Hematopoietic multipotent progenitor cell treated with erythropoietin and hydrocortisone succinate and interleukin-3 and kit ligand, for 17 days (in vitro differentiated cells): ENCODE measurements around the gene CDK5RAP2.
A peak's percentile ranks its signal among the peaks of the same experiment; 100 is the strongest.
"Not testable (repeated sequence)": the region's sequence is repeated elsewhere in the genome, so short reads cannot be mapped to it uniquely, and the experiment has no call there.

Source experiments
- DNase-seq: peaks from one replicate; pipeline ENCODE4 v3.0.0-alpha.2; 2015; ENCODE audit warnings: low spot score

The CDK5RAP2 gene

DNA sequence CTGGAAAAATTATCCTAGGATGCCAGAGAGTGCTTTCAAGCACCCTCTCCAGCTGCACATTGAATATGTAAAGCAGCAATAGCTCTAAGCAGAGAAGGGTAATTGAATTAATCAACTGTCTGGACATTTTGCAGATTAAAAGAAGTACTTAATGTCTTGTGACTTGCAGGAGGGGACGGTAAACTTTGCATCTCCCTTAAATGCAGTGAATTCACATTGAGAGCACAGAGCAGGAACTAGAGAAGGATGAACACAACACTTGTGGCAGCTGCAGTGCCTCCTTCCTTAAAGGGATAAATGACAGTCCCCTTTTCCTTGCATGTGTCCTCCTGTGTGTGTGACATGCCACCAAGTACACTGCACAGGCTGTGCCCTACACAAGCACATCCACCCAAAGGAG, 7.4 kb upstream of the CDK5RAP2 start:
- no peak for DNase-seq

DNA sequence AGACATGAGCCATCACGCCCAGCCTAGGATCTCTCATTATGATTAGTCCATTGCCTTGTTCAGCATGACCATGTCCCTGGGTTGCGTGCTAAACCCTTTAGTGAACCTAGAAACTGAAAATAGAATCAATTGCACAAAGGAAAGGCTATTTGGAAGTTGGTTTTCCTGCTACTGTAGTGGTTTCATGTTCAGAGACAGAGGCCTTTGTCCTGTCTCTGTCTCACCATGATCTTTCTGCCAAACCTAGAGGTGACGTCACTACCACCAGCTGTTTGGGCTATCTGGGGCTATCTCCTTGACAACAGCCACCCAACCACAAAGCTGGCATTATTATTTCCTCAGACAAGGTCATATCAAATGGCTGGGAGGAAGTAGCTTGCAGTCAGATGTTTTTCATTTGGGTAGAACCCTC, 4.0 kb upstream of the CDK5RAP2 start:
- DNase-seq, result peak; percentile 38

DNA sequence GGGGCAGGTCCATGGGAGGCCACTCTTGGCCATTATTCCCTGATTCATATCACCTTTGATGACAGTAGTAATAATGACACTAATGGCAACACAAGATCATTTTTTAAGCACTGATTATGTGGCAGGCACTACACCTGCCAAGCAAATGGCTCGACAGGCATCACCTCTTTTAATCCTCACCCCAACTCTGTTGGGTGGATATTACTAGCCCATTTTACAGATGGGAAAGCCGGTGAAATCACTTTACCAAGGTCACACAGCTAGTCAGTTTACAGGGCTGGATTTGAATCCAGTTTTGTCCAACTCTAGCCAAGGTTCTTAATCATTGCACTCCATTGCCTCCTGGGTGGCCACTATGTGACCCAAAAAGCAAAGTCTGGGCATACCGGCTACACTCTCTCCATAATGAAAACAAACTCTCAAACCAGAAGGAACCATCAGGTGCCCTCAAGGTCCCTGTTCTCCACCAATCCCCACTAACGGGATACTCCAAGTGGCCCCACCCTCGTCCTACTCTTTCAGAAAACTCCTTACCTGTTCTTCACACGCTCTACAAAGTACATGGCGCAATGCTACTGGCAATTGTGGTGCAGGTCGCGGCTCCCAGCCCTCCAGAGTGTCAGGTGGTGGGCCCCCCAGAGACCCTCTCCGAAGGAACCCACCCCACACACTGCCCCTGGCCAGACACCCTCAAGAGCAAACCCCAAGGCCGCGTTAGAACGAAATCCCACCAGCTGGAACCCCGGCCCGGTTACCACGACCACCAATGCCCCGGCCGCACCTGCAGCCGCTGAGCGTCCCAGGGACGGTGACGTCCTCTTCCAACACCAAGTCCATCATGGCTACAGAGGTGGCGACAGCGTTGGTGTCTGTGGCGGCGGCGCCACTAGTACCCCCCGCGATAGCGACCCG, 572 bp downstream of the CDK5RAP2 start:
- no peak for DNase-seq

DNA sequence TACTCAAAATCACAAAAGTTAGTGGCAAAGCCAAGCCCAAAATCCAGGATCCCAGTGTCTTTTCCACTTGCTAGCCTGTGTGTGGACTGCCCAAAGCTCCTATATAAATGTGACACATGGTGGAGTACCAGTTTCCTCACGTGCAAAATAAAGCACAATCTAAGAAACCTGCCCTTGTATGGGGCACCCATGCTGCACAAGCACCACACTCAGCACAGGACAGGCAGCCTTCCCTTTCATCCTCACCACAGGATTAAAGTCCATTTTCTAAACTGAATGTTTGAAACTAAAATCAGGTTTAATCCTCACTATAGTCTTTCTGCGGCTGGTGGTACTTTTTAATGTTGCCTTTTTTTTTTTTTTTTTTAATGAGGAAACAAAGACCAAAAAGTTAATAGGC, 5.5 kb downstream of the CDK5RAP2 start:
- DNase-seq, result no peak

DNA sequence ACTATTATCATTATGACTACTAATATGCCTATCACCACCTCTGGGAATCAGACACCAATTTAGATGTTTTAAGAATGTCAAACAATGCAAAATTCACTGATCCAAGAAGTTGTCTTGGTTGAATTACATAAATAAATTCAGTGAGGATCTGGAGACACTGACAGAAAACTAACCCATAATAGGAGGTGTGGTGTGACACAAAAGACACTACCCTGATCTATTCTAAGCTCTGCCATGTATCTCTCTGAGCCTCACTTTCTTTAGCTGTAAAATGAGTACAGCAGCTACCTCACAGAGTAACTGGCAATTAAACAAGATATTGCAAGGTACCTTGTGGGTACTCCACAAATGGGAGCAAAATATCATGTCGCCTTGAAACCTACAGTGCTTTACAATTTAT, 7.5 kb downstream of the CDK5RAP2 start:
- DNase-seq, result no peak

DNA sequence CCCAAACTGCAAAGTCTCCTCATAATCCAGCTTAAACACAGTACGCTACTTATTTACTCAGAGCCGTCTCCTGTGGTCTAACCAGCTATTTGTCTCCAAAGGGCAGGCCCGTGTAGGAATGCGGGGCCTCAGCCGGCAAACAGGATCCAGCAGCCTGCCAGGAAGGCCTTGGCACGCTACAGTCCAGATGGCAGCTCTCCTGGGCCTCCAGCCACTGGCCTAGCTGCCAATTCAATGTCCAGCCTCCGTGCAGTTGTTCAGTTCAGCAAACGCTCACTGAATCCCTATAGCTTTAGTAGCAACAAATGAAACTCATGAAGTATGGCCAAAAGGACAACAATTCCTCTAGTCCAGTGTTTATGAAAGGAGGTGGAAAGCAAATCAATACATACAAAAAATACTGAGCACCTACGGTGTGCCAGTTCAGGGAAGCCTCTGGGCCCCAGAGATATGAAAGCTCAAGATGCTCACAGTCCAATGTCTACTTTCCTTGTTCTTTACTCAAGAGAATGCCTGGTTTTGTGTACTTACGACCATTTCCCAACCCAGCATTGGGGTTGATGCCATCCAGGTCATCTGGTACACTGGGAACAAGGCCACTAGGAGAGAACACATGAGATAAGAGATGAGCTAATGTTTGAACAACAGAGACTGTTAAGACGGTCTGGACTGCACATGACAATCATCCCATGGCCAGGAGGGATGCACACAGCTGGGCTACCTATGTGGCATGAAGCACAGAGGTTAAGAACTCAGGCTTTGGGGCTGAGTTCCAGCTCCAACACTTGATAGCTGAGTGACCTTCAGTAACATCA, 8.3 kb downstream of the CDK5RAP2 start:
- no peak for DNase-seq

DNA sequence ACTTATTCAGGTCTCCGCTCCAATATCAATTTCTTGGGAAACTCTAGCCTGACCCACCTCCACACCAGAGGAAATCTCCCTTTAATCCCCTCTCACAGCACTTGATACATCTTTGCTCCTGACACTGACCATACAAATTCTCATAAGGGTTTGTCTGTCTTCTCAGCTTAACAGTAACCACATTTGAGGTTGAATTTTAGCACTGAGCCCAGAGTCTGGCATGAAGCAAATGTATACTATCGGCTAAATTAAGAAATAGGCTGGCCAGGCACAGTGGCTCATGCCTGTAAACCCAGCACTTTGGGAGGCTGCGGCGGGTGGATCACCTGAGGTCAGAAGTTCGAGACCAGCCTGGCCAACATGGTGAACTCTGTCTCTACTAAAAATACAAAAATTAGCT, 9.7 kb downstream of the CDK5RAP2 start:
- DNase-seq, result no peak

DNA sequence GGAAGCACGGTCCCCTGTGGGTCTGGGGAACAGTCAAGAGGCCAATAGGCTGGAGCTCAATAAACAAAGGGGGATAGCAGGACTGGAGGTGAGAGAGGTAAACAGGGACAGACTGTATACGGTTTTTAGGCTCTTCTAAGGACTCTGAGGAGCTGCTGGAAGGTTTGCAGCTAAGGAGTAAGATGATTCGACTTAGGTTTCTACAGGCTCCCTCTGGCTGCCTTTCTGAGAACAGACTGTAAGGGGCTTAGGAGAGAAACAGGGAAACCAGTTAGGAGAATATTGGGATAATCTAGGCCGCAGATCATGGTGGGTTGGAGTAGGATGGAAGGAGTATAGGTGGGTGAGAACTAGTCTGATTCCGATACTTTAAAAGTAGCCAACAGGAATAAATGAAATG, 10.4 kb downstream of the CDK5RAP2 start:
- DNase-seq, result no peak

DNA sequence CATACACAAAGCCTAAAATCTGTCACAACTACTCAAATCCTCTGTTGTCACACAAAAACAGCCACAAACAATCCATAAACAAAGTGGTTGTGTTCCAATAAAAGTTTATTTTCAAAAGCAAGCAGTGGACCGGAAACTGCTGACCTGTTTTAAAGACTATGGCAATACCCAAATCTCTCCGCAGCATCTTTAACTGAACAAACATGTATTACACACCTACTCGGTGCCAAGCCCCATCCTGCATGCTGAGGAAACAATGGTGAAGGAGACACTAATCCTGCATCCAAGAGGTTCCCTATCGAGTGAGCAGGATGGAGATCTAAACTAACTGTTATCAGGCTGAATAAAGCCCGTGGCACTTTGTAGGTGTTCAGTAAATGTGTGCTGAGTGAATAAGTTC, 11.2 kb downstream of the CDK5RAP2 start:
- no peak for DNase-seq

DNA sequence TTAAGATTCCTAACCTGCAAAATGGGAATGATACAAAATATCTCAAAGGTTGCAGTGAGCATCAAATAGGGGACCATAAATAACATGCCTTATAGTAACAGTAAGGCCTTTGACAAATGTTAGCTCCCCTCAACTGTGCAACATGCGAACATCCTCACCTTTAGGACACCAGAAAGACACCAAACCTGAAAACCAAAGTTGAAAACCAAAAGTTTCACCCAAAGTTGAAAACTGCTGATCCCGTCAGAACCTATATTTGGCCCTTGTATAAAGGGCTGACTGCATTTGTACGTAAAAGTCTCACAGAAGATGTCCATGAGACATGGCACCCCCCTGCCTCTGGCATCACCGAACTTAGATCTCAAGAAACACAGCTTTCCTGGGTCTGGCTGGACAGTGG, 12.1 kb downstream of the CDK5RAP2 start:
- DNase-seq, result no peak

DNA sequence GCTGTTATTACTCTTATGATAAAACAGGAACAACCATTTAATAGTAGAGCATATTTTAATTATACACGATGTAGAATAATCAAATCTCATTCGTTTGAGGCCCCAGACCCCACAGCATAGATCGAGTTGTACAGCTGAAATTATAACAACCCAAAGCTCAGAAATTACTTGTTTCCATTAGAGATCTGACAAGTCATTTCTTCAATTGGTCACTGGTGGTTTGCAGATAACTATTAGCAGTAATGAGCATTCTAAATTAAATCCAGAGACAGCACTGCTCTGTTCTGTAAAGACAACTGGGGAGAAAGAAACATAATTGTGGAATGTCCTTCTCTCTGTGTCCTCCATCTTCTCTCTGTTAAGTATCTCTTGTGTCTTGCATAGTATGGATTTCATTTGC, 12.9 kb downstream of the CDK5RAP2 start:
- no peak for DNase-seq

DNA sequence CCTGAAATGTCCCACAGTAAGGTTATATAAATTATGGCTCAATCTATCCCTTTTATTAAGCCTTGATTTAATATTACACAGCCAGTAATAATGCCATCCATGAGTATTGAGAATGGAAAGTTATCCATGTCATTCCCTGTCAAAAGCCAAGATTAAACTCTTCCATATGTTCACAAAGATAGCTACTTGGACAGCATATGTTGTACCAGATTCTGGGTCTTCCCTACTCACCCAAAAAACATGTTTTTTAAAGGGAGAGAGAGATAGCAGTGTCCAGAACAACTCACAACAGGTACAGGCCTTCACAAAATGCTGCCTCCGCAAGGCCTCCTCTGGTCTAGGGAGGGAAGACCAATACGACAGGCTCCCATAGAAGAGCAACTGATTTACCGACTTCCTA, 15.4 kb downstream of the CDK5RAP2 start:
- no peak for DNase-seq

DNA sequence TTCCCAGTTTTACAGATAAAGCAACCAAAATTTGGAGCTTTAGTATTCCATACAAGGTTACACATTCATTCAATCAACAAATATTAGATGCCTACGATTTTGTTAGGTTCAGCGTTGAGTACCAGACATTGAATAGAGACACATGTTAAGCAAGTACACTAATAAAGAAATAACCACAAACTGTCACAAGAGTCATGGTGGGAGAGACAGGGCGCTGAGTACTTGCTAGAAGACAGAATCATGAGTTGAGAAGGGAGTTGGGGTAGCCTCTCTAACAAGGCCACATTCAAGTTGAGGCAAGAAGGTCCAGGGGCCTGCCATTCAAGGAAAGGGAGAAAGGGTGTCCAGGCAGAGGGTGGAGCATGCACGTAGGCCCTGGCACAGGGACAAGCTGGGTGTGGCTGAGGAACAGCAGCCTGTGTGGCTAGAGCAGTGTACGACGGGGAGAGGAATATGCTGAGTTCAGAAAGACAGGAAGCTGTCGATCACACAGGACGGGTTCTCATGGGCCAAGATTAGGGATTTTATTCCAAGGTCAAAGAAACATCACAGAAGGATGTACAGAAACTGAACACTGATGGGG, 17.0 kb downstream of the CDK5RAP2 start:
- DNase-seq, result peak; percentile 87

DNA sequence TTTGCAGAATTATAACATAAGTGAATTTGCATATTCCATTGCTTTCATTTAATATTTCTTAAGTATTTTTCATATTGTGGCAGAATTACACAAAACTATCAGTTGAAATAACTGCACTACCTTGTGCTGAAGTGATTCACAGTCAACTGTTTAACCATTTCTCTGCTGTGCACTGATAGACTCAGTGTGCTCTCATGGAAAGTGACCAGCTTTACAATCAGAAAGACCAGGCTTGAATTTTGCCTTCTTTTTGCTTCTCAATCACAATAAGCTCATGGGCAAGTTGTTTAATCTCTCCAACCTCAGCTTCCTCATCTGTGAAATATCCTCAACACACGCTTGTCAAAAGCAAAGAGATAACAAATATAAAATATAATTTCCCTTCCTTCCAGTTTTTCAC, 18.3 kb downstream of the CDK5RAP2 start:
- no peak for DNase-seq

DNA sequence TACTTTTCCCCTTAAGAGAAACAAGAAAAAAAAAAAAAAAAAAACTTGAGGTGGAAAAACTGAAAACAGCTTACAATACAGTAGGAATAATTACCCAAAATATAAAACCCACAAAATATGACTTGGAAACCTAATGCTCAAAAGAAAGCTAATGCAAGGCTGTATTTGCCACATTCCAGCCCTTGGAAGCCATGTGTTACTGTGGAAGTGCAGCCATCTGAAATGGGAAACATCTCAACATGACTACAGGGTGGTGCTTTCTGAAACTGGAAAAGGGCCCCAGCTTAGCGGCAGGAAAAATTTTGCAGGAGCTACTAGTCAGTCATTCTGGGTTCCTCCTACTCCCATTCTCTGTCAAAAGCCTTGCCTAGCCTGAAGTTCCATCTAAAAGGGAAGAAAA, 20.4 kb downstream of the CDK5RAP2 start:
- no peak for DNase-seq

DNA sequence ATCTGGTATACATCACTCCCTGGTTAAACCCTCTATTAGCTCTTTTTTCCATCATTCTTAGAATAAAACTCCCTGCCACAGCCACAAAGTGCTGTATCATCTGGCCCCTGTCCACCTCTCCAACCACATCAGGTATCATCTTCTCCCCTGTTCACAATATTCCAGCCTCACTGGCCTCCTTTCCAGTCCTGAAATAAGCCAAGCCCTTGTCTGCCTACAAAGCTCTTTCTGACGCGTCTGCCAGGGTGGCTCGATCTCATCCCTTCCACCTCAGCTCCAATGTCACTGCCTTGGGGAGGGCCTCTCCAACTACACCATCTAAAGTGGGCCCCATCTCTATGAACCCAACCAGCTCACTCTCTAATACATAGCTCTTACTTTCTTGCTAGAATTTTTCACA, 21.5 kb downstream of the CDK5RAP2 start:
- no peak for DNase-seq

DNA sequence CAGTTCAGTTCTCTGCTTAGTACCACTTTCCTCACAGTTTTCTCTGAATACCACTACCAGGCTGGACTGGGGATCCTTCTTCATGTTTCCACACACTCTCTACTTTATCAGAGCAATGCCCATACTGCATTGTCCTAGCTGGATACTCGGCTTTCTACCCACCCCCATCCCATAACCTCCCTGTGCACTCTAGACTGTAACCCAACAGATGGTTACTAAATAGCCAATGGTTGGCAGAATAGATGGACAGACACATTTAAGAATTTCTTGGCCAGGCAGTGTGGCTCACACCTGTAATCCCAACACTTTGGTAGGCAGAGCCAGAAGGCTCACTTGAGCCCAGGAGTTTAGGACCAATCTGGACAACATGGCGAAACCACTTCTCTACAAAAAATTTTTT, 22.8 kb downstream of the CDK5RAP2 start:
- no peak for DNase-seq

DNA sequence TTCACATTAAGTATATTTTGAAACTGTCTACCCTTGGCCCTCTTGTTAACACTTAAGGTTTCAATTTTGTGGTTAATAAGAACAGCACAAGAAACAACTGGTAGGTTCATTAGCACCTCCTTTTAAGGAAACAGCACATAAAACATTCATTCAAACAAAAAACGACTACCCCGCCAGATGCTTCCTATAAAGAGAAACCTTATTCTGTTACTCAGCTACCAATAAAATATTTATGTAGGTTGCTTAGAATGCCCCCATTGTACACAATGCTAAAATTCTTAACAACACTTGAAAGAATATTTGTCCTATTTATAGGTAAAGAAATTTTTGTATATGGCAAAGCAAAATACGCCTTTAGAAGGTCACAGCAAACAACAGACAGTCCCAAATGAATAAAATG, 23.2 kb downstream of the CDK5RAP2 start:
- DNase-seq, result no peak

DNA sequence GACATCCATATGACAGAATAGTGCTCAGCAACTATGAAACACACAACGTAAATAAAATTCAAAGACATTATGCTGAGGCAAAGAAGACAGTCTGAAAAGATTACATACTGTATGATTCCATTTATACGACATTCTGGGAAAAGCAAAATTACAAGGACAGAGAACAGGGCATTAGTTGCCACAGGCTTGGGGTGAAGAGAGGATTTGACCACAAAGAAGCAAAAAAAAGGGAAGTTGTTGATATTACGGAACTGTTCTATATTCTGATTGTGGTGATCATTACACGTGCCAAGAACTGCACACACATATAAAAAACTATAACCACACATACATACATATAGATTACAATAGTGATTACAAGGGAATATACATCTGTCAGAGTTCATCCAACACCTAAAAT, 24.1 kb downstream of the CDK5RAP2 start:
- DNase-seq, result no peak

DNA sequence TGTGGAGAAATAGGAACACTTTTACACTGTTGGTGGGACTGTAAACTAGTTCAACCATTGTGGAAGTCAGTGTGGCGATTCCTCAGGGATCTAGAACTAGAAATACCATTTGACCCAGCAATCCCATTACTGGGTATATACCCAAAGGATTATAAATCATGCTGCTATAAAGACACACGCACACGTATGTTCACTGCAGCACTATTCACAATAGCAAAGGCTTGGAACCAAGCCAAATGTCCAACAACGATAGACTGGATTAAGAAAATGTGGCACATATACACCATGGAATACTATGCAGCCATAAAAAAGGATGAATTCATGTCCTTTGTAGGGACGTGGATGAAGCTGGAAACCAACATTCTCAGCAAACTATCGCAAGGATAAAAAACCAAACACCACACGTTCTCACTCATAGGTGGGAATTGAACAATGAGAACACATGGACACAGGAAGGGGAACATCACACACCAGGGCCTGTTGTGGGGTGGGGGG, 27.7 kb downstream of the CDK5RAP2 start:
- not testable (repeated sequence) for DNase-seq

DNA sequence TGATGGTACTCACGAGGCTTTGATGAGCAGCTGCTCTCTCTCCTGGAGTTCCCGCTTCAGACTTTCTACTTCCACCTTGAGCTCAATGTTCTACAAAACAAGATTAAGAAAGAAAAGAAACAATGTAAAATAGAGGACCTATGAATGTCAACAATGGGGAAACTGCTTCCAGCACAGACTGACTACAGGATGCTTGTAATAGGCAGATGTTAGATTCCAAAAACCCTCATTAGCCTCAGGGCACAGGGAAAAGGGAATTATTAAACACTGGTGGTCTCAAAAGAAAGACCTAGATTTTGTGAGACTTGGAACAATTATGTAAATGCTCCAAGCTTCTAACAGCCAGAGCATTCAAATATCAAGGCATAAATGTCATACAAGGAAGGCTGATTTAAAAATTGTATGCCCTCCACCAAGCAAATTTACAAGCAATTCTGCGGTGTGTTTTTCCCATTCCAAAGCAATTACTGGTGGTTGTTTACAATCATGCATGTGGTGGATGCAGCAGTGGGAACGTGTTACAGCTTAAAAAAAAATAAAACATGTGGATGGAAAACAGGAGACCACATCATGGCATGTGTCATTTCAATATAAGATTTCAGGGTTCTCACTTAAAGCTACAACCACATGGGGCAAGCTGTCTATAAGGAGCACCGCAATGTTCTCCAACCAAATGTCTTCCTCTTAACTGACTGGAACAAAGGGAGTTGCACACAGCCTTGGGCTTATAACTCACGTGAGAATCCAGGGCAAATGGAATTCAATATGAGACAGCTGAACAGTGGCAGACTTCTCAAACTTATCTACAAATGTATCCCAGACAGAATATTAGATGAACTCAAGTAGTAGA, 34.0 kb downstream of the CDK5RAP2 start:
- no peak for DNase-seq

DNA sequence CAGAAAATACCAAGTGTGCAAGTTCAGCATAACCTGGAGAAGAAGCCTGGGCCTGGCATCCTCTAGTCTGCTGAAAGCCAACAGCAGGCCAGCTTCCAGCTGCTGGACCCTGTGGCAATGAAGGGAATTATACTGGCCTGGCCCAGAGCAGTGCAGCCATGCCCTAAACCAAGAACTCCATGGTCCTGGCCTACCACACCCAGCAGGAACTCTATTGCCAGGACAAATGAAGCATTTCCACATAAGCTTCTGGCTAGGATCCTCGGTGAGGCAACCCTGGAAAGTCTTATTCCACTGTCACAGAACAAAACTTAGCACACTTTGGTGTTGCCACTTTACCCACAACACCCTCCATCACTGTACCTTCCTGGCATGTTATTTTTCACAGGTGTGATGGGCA, 35.5 kb downstream of the CDK5RAP2 start:
- no peak for DNase-seq
